Pulmonary artery endothelial cell (primary cell): ENCODE data around the gene VCY1B. TPM values are rescaled to one million over a fixed set of nuclear protein-coding genes. Genes with fewer than 3 reads are reported as not detected.
"Not testable (repeated sequence)": the region's sequence is repeated elsewhere in the genome, so short reads cannot be mapped to it uniquely, and the experiment has no call there.

ENCODE experiments used
- DNase-seq: peaks from one replicate; pipeline ENCODE4 v3.0.0-alpha.2; 2011; ENCODE audit warnings: low read depth, low spot score
- total RNA-seq: library from RNA; depleted of rRNA; stranded (reverse); fragments of >200 nt; gene quantifications from 2 replicates; pipeline ENCODE4 v1.2.3, GENCODE V29; 2014

Gene VCY1B
- total RNA-seq: not detected in 2 replicates

- DNase-seq: not testable (repeated sequence)
Measured at GRCh38 chrY:14055927-14056326, at the start of gene VCY1B. Gene VCY1B, plus strand, starts transcription at chrY:14056227. Its CDS starts 63 bp downstream, at chrY:14056290.

GRCh38 chrY:14011916-14012315 lies 44.1 kb upstream of the VCY1B start:
- not testable (repeated sequence) for DNase-seq

- not testable (repeated sequence) for DNase-seq
Measured at GRCh38 chrY:14030395-14030794, 25.6 kb upstream of the VCY1B start.

GRCh38 chrY:14085877-14086276 lies 29.9 kb downstream of the VCY1B start:
- no peak for DNase-seq

Other genes with a start within 250 kb of the VCY1B start
- not detected in 2 replicates for gene VCY, start 69.8 kb upstream of the VCY1B start, total RNA-seq